Fibroblast of pulmonary artery (primary cell): ENCODE data around the gene LRRC55.

Experiments
- DNase-seq: peaks from one replicate; pipeline ENCODE4 v3.0.0-alpha.2; 2010; ENCODE audit warnings: low read depth
- H3K4me3 ChIP-seq: replicated peaks from 2 replicates; pipeline ENCODE4 v1.5.1; 2011; ENCODE audit warnings: low read depth, mild to moderate bottlenecking, control low read depth, low read length, moderate library complexity
- CTCF ChIP-seq: IDR thresholded peaks from 2 replicates; pipeline ENCODE4 v1.5.1; 2011; ENCODE audit warnings: mild to moderate bottlenecking, control low read depth, low read length, inconsistent platforms; ENCODE audit errors: missing control alignments

The LRRC55 gene

GRCh38 chr11:57213342-57214097 lies 31.8 kb downstream of the LRRC55 start:
- DNase-seq = peak; percentile 55
- H3K4me3 ChIP-seq = no peak overlapping the region
- no peak for TF ChIP-seq CTCF

GRCh38 chr11:57214098-57214417 lies 32.3 kb downstream of the LRRC55 start:
- peak; percentile 11 for DNase-seq
- no peak overlapping the region for H3K4me3 ChIP-seq
- no peak for TF ChIP-seq CTCF

- H3K4me3 ChIP-seq = no peak overlapping the region
- TF ChIP-seq CTCF = peak; percentile 7
- peak; percentile 75 for DNase-seq
Observed at GRCh38 chr11:57214494-57214893, 32.7 kb downstream of the LRRC55 start.

- TF ChIP-seq CTCF = no peak
- DNase-seq = no peak
- no peak overlapping the region for H3K4me3 ChIP-seq
Observed at GRCh38 chr11:57216463-57216862, 34.7 kb downstream of the LRRC55 start.

- DNase-seq = no peak
- TF ChIP-seq CTCF = no peak
- no peak overlapping the region for H3K4me3 ChIP-seq
Observed at GRCh38 chr11:57217053-57217452, 35.3 kb downstream of the LRRC55 start.

- TF ChIP-seq CTCF = no peak
- H3K4me3 ChIP-seq = no peak overlapping the region
Observed at GRCh38 chr11:57219021-57219627, 37.4 kb downstream of the LRRC55 start.

GRCh38 chr11:57222239-57222638 lies 40.5 kb downstream of the LRRC55 start:
- no peak for TF ChIP-seq CTCF
- no peak overlapping the region for H3K4me3 ChIP-seq
- DNase-seq = peak; percentile 15

More at GRCh38 chr11:57219021-57219627, 37.4 kb downstream of the LRRC55 start:
- DNase-seq = peak; percentile 65
